PC-3 (cell line): ENCODE data around the gene ERP44. TPM values are rescaled to one million over a fixed set of nuclear protein-coding genes. Genes with fewer than 3 reads are reported as not detected.

Experiments
- ATAC-seq: fragments of 200-7000 bp; cut with Tn5 transposase; 2 replicates; pipeline ENCODE4 v1.9.1; 2020; ENCODE audit warnings: mild to moderate bottlenecking, moderate library complexity
- BruUV-seq: library from RNA; stranded (reverse); fragments of 400-500 nt; replicated peaks from 2 replicates; lab custom pipeline; 2021; lab: Mats Ljungman, UMichigan
- CTCF ChIA-PET: fragments of 300-600 bp; sonication (Branson Sonifier 250); formaldehyde crosslinking; loops from one replicate; lab custom pipeline; 2022; ENCODE audit warnings: antibody characterized with exemption; lab: Charles Lee
- POLR2A ChIA-PET: fragments of 300-600 bp; sonication (Branson Sonifier 250); formaldehyde crosslinking; loops from one replicate; lab custom pipeline; 2022; ENCODE audit warnings: antibody characterized with exemption; ENCODE audit not compliant: unreplicated experiment; lab: Charles Lee
- DNase-seq: peaks from one replicate; pipeline ENCODE4 v3.0.0-alpha.2; 2015
- H2AFZ ChIP-seq: fragments of 300-600 bp; sonication (generic); 2 replicates; pipeline ENCODE4 v1.6.0; 2016; ENCODE audit warnings: antibody characterized with exemption, low read length
- H3F3A ChIP-seq: fragments of 300-600 bp; sonication (generic); one replicate; pipeline ENCODE4 v1.6.0; 2017; ENCODE audit warnings: antibody characterized with exemption, low read length, control low read depth, mild to moderate bottlenecking; ENCODE audit not compliant: unreplicated experiment
- H3K27ac ChIP-seq: fragments of 300-600 bp; sonication (generic); 2 replicates; pipeline ENCODE4 v1.5.1; 2016; ENCODE audit warnings: mild to moderate bottlenecking, low read length
- H3K27me3 ChIP-seq: fragments of 300-600 bp; sonication (generic); 2 replicates; pipeline ENCODE4 v1.6.1; 2016; ENCODE audit warnings: low read length, mixed read lengths
- H3K36me3 ChIP-seq: fragments of 300-600 bp; sonication (generic); 2 replicates; pipeline ENCODE4 v1.6.1; 2016; ENCODE audit warnings: low read depth, mixed run types, low read length, mixed read lengths
- H3K4me1 ChIP-seq: fragments of 300-600 bp; sonication (generic); 2 replicates; pipeline ENCODE4 v1.5.1; 2016; ENCODE audit warnings: low read length; ENCODE audit not compliant: insufficient read depth
- H3K4me2 ChIP-seq: fragments of 300-600 bp; sonication (generic); 2 replicates; pipeline ENCODE4 v1.6.0; 2016; ENCODE audit warnings: low read length
- H3K4me3 ChIP-seq: fragments of 300-600 bp; sonication (generic); 2 replicates; pipeline ENCODE4 v1.5.1; 2016; ENCODE audit warnings: mild to moderate bottlenecking, low read length, mixed read lengths
- H3K79me2 ChIP-seq: fragments of 300-600 bp; sonication (generic); 2 replicates; pipeline ENCODE4 v1.6.1; 2017; ENCODE audit warnings: low read length, mixed read lengths
- H3K9ac ChIP-seq: fragments of 300-600 bp; sonication (generic); 2 replicates; pipeline ENCODE4 v1.6.0; 2016; ENCODE audit warnings: mild to moderate bottlenecking, low read length
- H3K9me2 ChIP-seq: fragments of 300-600 bp; sonication (generic); replicated peaks from 2 replicates; pipeline ENCODE4 v1.6.1; 2016; ENCODE audit warnings: mixed run types, low read length, mixed read lengths
- H3K9me3 ChIP-seq: fragments of 300-600 bp; sonication (generic); 2 replicates; pipeline ENCODE4 v1.6.1; 2016; ENCODE audit warnings: low read length, mixed read lengths
- H4K20me1 ChIP-seq: fragments of 300-600 bp; sonication (generic); 2 replicates; pipeline ENCODE4 v1.6.1; 2016; ENCODE audit warnings: low read length, mixed read lengths
- CTCF ChIP-seq: fragments of 300-600 bp; sonication (generic); conservative IDR thresholded peaks from 2 replicates; pipeline ENCODE4 v1.5.1; 2017; ENCODE audit warnings: antibody characterized with exemption, low read depth, mild to moderate bottlenecking, low read length
- EZH2 ChIP-seq: fragments of 300-600 bp; sonication (generic); IDR thresholded peaks from one replicate; pipeline ENCODE4 v1.6.1; 2017; ENCODE audit warnings: antibody characterized with exemption, mild to moderate bottlenecking, low read length; ENCODE audit not compliant: unreplicated experiment
- EZH2phosphoT487 ChIP-seq: fragments of 300-600 bp; sonication (generic); IDR thresholded peaks from 2 replicates; pipeline ENCODE4 v1.6.1; 2018; ENCODE audit warnings: mild to moderate bottlenecking, antibody characterized with exemption, low read length, borderline replicate concordance
- intact Hi-C: fragments of 100-400 bp; cut with micrococcal nuclease; formaldehyde crosslinking; loops from 2 replicates; pipeline ENCODE4 v1.9.0; 2023
- total RNA-seq: library from RNA; depleted of rRNA; stranded (reverse); fragments of >200 nt; gene quantifications from 2 replicates; pipeline ENCODE4 v1.2.3, GENCODE V29; 2014

The ERP44 gene
- total RNA-seq, 1 experiment from 2014 or later, result 7.7 TPM

- no peaks in the 10 kb centered on the region for H3K4me1 ChIP-seq
- ChIA-PET CTCF (no interaction called here), POLR2A (no interaction called here)
- ATAC-seq (no peak), DNase-seq (no peak)
- no peak overlapping the region for H3K9ac ChIP-seq
- H3K36me3 ChIP-seq, result no peaks in the 10 kb centered on the region
- no TSS peak for BruUV-seq
- no peak overlapping the region for H3K27ac ChIP-seq
- H3K9me2 ChIP-seq, result no peaks in the 10 kb centered on the region
- no peak overlapping the region for H3K4me2 ChIP-seq
- intact Hi-C loops, result no loop called here
- H4K20me1 ChIP-seq, result no peaks in the 10 kb centered on the region
- no peak overlapping the region for H3K4me3 ChIP-seq
- TF ChIP-seq EZH2 (no peak), EZH2phosphoT487 (no peak), CTCF (no peak)
- H2AFZ ChIP-seq, result no peak overlapping the region
- no peaks in the 10 kb centered on the region for H3K9me3 ChIP-seq
- H3K27me3 ChIP-seq, result no peaks in the 10 kb centered on the region
- no peaks in the 10 kb centered on the region for H3F3A ChIP-seq
- 0 out of 2 replicates have a peak, but pooled peaks cover 8% of the 10 kb centered on the region for H3K79me2 ChIP-seq
Observed at GRCh38 chr9:100033877-100034551, 64.8 kb downstream of the ERP44 start.

GRCh38 chr9:100030548-100030947 is 68.3 kb downstream of the ERP44 start:
- Histone ChIP-seq H3F3A (no peaks in the 10 kb centered on the region), H3K27ac (no peak overlapping the region), H3K9me3 (no peaks in the 10 kb centered on the region), H2AFZ (no peak overlapping the region), H3K9ac (no peak overlapping the region), H3K4me1 (no peaks in the 10 kb centered on the region), H3K4me2 (no peak overlapping the region), H3K27me3 (no peaks in the 10 kb centered on the region), H4K20me1 (peaks cover 3% of the 10 kb centered on the region; the same call in 1 of the 2 replicates), H3K4me3 (no peak overlapping the region), H3K9me2 (no peaks in the 10 kb centered on the region), H3K79me2 (0 out of 2 replicates have a peak, but pooled peaks cover 7% of the 10 kb centered on the region), H3K36me3 (no peaks in the 10 kb centered on the region; the same call in 1 of the 2 replicates)
- DNase-seq, result no peak
- TF ChIP-seq EZH2, result no peak
- TF ChIP-seq CTCF, result no peak
- no peak for TF ChIP-seq EZH2phosphoT487
- intact Hi-C loops, result no loop called here
- ChIA-PET CTCF (no interaction called here), POLR2A (no interaction called here)
- ATAC-seq, result no peak
- BruUV-seq, result no TSS peak

- Histone ChIP-seq H2AFZ (no peak overlapping the region), H3K4me2 (no peak overlapping the region), H3K4me3 (no peak overlapping the region), H3K36me3 (no peaks in the 10 kb centered on the region; the same call in 1 of the 2 replicates), H3K9ac (no peak overlapping the region), H3K79me2 (no peaks in the 10 kb centered on the region), H4K20me1 (peaks cover 3% of the 10 kb centered on the region; the same call in 1 of the 2 replicates), H3K27me3 (no peaks in the 10 kb centered on the region), H3F3A (no peaks in the 10 kb centered on the region), H3K4me1 (no peaks in the 10 kb centered on the region), H3K9me3 (no peaks in the 10 kb centered on the region), H3K9me2 (no peaks in the 10 kb centered on the region), H3K27ac (no peak overlapping the region)
- no TSS peak for BruUV-seq
- no peak for TF ChIP-seq EZH2
- no peak for TF ChIP-seq EZH2phosphoT487
- TF ChIP-seq CTCF, result no peak
- DNase-seq, result no peak
- ChIA-PET POLR2A (no interaction called here), CTCF (no interaction called here)
- intact Hi-C loops, result loop anchor here (2.0 to 5.0 kb wide), 2 partner anchors 70 to 293 kb away; partner anchors contain the start of genes ERP44 and INVS
- no peak for ATAC-seq
Observed at GRCh38 chr9:100029251-100029650, 69.5 kb downstream of the ERP44 start.
